Glutamatergic neuron (in vitro differentiated cells): ENCODE measurements around the gene CDK5. TPM values are rescaled to one million over a fixed set of nuclear protein-coding genes. Genes with fewer than 3 reads are reported as not detected.

Source experiments
- DNase-seq: peaks from one replicate; pipeline ENCODE4 v3.0.0; 2022
- H3K27ac Mint-ChIP-seq: one replicate; pipeline ENCODE4 v1.8.0; 2020; ENCODE audit warnings: mild to moderate bottlenecking, mixed read lengths, inconsistent platforms; ENCODE audit not compliant: unreplicated experiment
- H3K27me3 Mint-ChIP-seq: one replicate; pipeline ENCODE4 v1.8.0; 2020; ENCODE audit warnings: mild to moderate bottlenecking, moderate library complexity, mixed read lengths, inconsistent platforms; ENCODE audit not compliant: unreplicated experiment
- H3K36me3 Mint-ChIP-seq: one replicate; pipeline ENCODE4 v1.8.0; 2020; ENCODE audit warnings: mild to moderate bottlenecking, mixed read lengths, inconsistent platforms; ENCODE audit not compliant: unreplicated experiment
- H3K4me1 Mint-ChIP-seq: one replicate; pipeline ENCODE4 v1.8.0; 2020; ENCODE audit warnings: mild to moderate bottlenecking, low read depth, mixed read lengths, inconsistent platforms; ENCODE audit not compliant: unreplicated experiment
- H3K4me3 Mint-ChIP-seq: one replicate; pipeline ENCODE4 v1.8.0; 2020; ENCODE audit warnings: mild to moderate bottlenecking, mixed read lengths, inconsistent platforms; ENCODE audit not compliant: unreplicated experiment
- H3K9me3 Mint-ChIP-seq: one replicate; pipeline ENCODE4 v1.8.0; 2020; ENCODE audit warnings: mild to moderate bottlenecking, moderate library complexity, mixed read lengths, inconsistent platforms; ENCODE audit not compliant: unreplicated experiment
- CTCF ChIP-seq: fragments of 200-600 bp; sonication (generic); IDR thresholded peaks from one replicate; pipeline ENCODE4 v1.5.0; 2021; ENCODE audit not compliant: partially characterized antibody, unreplicated experiment
- total RNA-seq: library from RNA; stranded (reverse); fragmentation: NEBNext Ultra II Directional; extraction: Animal tissue kit (Norgen Biotek cat#: 25700); gene quantifications from one replicate; pipeline ENCODE4 v1.2.1, GENCODE V29; 2021; ENCODE audit not compliant: unreplicated experiment

The CDK5 gene
- total RNA-seq, 1 donor from 2014 or later: 52.9 TPM

- Mint-ChIP-seq H3K36me3 (no peaks in the 10 kb centered on the region), H3K4me3 (peak overlapping the region; percentile 70), H3K4me1 (peaks cover 37% of the 10 kb centered on the region), H3K27ac (peak overlapping the region; percentile 98), H3K27me3 (peaks cover 28% of the 10 kb centered on the region), H3K9me3 (peaks cover 31% of the 10 kb centered on the region)
- DNase-seq: no peak
- no peak for TF ChIP-seq CTCF
Measured at GRCh38 chr7:151019130-151019447, 38.6 kb downstream of the CDK5 start.

GRCh38 chr7:151018421-151019129 lies 39.1 kb downstream of the CDK5 start:
- peak; percentile 47 for TF ChIP-seq CTCF
- peak overlapping the region; percentile 86 for H3K4me3 Mint-ChIP-seq
- peaks cover 28% of the 10 kb centered on the region for H3K27me3 Mint-ChIP-seq
- peaks cover 33% of the 10 kb centered on the region for H3K9me3 Mint-ChIP-seq
- H3K4me1 Mint-ChIP-seq: peaks cover 37% of the 10 kb centered on the region
- H3K36me3 Mint-ChIP-seq: no peaks in the 10 kb centered on the region
- DNase-seq: peak; percentile 60
- H3K27ac Mint-ChIP-seq: peak overlapping the region; percentile 66

- TF ChIP-seq CTCF: peak; percentile 90
- H3K27ac Mint-ChIP-seq: peak overlapping the region; percentile 80
- H3K27me3 Mint-ChIP-seq: peaks cover 25% of the 10 kb centered on the region
- DNase-seq: peak; percentile 94
- no peaks in the 10 kb centered on the region for H3K36me3 Mint-ChIP-seq
- H3K4me3 Mint-ChIP-seq: peak overlapping the region; percentile 86
- H3K4me1 Mint-ChIP-seq: peaks cover 32% of the 10 kb centered on the region
- peaks cover 28% of the 10 kb centered on the region for H3K9me3 Mint-ChIP-seq
Measured at GRCh38 chr7:151017953-151018420, 39.7 kb downstream of the CDK5 start.

- TF ChIP-seq CTCF: no peak
- Mint-ChIP-seq H3K27ac (peak overlapping the region; percentile 80), H3K36me3 (no peaks in the 10 kb centered on the region), H3K4me1 (peaks cover 32% of the 10 kb centered on the region), H3K9me3 (peaks cover 25% of the 10 kb centered on the region), H3K27me3 (peaks cover 25% of the 10 kb centered on the region), H3K4me3 (peak overlapping the region; percentile 86)
- DNase-seq: no peak
Measured at GRCh38 chr7:151017370-151017952, 40.2 kb downstream of the CDK5 start.

- Mint-ChIP-seq H3K9me3 (peaks cover 28% of the 10 kb centered on the region), H3K27ac (peak overlapping the region; percentile 80), H3K27me3 (peaks cover 29% of the 10 kb centered on the region), H3K4me3 (peak overlapping the region; percentile 86), H3K4me1 (peaks cover 33% of the 10 kb centered on the region), H3K36me3 (no peaks in the 10 kb centered on the region)
- DNase-seq: no peak
- no peak for TF ChIP-seq CTCF
Measured at GRCh38 chr7:151016942-151017341, 40.8 kb downstream of the CDK5 start.
